H1 (cell line): ENCODE results near the gene MAP4K5. TPM values are rescaled to one million over a fixed set of nuclear protein-coding genes. Genes with fewer than 3 reads are reported as not detected.

ENCODE experiments used
- CTCF ChIA-PET: fragments of 300-600 bp; sonication (Branson Sonifier 250); formaldehyde crosslinking; loops from one replicate; lab custom pipeline; 2021; ENCODE audit not compliant: partially characterized antibody; lab: Charles Lee
- POLR2A ChIA-PET: fragments of 300-600 bp; sonication (Branson Sonifier 250); formaldehyde crosslinking; loops from one replicate; lab custom pipeline; 2021; ENCODE audit warnings: inconsistent platforms; ENCODE audit not compliant: partially characterized antibody; lab: Charles Lee
- DNase-seq, 2 experiments: peaks; one replicate each; pipeline versions ENCODE4 v3.0.0 to v3.0.0-alpha.2; 2010 to 2022; ENCODE audit warnings: low spot score in 2 of 2, low read depth in 1 of 2, mixed read lengths in 1 of 2
- FAIRE-seq: peaks from 2 replicates; lab custom pipeline; 2011; peaks lifted over from hg19 to GRCh38; lab: Jason Lieb, UNC
- H2AFZ ChIP-seq: 2 replicates; pipeline ENCODE4 v1.8.1; 2012; ENCODE audit warnings: low read length, inconsistent platforms
- H2AK5ac ChIP-seq: 2 replicates; pipeline ENCODE4 v1.6.1; 2013; ENCODE audit warnings: low read depth, low read length
- H2BK120ac ChIP-seq: replicated peaks from 2 replicates; pipeline ENCODE3; 2013; ENCODE audit warnings: low read depth, low read length, inconsistent platforms
- H2BK12ac ChIP-seq: 2 replicates; pipeline ENCODE4 v1.6.1; 2013; ENCODE audit warnings: low read depth, low read length
- H2BK15ac ChIP-seq: 2 replicates; pipeline ENCODE4 v1.6.1; 2013; ENCODE audit warnings: low read length
- H2BK20ac ChIP-seq: 2 replicates; pipeline ENCODE4 v1.6.1; 2013; ENCODE audit warnings: low read length
- H2BK5ac ChIP-seq: 2 replicates; pipeline ENCODE4 v1.6.1; 2013; ENCODE audit warnings: low read depth, low read length
- H3K14ac ChIP-seq: 2 replicates; pipeline ENCODE4 v1.6.1; 2013; ENCODE audit warnings: inconsistent platforms; ENCODE audit not compliant: insufficient read length
- H3K18ac ChIP-seq: 2 replicates; pipeline ENCODE4 v1.6.1; 2013; ENCODE audit warnings: low read length; ENCODE audit errors: extremely low read depth
- H3K23ac ChIP-seq: 2 replicates; pipeline ENCODE4 v1.6.1; 2013; ENCODE audit warnings: inconsistent platforms; ENCODE audit not compliant: insufficient read length
- H3K23me2 ChIP-seq: 2 replicates; pipeline ENCODE4 v1.6.1; 2013; ENCODE audit warnings: low read depth, low read length
- H3K27ac ChIP-seq: 2 replicates; pipeline ENCODE4 v1.6.1; 2011; ENCODE audit warnings: low read depth, low read length, inconsistent platforms
- H3K27me3 ChIP-seq, 4 experiments: replicated peaks in 1 of 4; 1 replicate in 1 of 4; 2 replicates in 3 of 4; pipeline versions ENCODE4 v1.6.1 to v1.8.1; 2011 to 2013; ENCODE audit warnings: low read length in 3 of 4, mild to moderate bottlenecking in 3 of 4, inconsistent platforms in 2 of 4, mixed read lengths in 2 of 4, moderate library complexity in 1 of 4; ENCODE audit not compliant: control insufficient read depth in 3 of 4, insufficient read depth in 3 of 4; ENCODE audit errors: extremely low read depth in 1 of 4
- H3K36me3 ChIP-seq, 4 experiments: 2 replicates each; pipeline versions ENCODE4 v1.6.1 to v1.8.1; 2011 to 2013; ENCODE audit warnings: mild to moderate bottlenecking in 4 of 4, low read length in 3 of 4, moderate library complexity in 2 of 4, control low read depth in 1 of 4, inconsistent platforms in 1 of 4; ENCODE audit not compliant: insufficient read depth in 4 of 4, control insufficient read depth in 2 of 4
- H3K4ac ChIP-seq: replicated peaks from 2 replicates; pipeline ENCODE3; 2013; ENCODE audit warnings: low read length, low read depth, mixed read lengths, inconsistent platforms; ENCODE audit not compliant: insufficient read length
- H3K4me1 ChIP-seq, 4 experiments: replicated peaks in 1 of 4; 1 replicate in 1 of 4; 2 replicates in 3 of 4; pipeline versions ENCODE4 v1.6.1 to v1.8.1; 2011 to 2013; ENCODE audit warnings: low read length in 3 of 4, inconsistent platforms in 2 of 4, mixed read lengths in 1 of 4; ENCODE audit not compliant: insufficient read depth in 4 of 4, control insufficient read depth in 3 of 4
- H3K4me2 ChIP-seq, 2 experiments: 2 replicates each; pipeline versions ENCODE4 v1.6.1 to v1.8.1; 2011 to 2013; ENCODE audit warnings: low read depth in 2 of 2, low read length in 2 of 2, control low read depth in 1 of 2, inconsistent platforms in 1 of 2, mild to moderate bottlenecking in 1 of 2; ENCODE audit not compliant: insufficient read depth in 1 of 2
- H3K4me3 ChIP-seq, 4 experiments: fragments of 200-600, 300-600 bp in 1 of 4; sonication (generic), shearing (Covaris generic), sonication (Bioruptor Twin) in 1 of 4; 2 replicates each; pipeline versions ENCODE4 v1.5.1 to v1.8.1; 2011 to 2016; ENCODE audit warnings: low read length in 4 of 4, low read depth in 3 of 4, control low read depth in 2 of 4, inconsistent platforms in 2 of 4, mild to moderate bottlenecking in 2 of 4, mixed read lengths in 1 of 4, moderate library complexity in 1 of 4; ENCODE audit not compliant: insufficient read depth in 2 of 4; ENCODE audit errors: extremely low read depth in 1 of 4
- H3K56ac ChIP-seq: replicated peaks from 2 replicates; pipeline ENCODE3; 2013; ENCODE audit warnings: low read depth, mild to moderate bottlenecking, mixed read lengths, low read length, inconsistent platforms; ENCODE audit not compliant: insufficient read length
- H3K79me1 ChIP-seq: 2 replicates; pipeline ENCODE4 v1.6.1; 2013; ENCODE audit warnings: low read depth, low read length, control low read depth
- H3K79me2 ChIP-seq, 2 experiments: 2 replicates each; pipeline versions ENCODE4 v1.6.1 to v1.8.1; 2012 to 2013; ENCODE audit warnings: low read length in 2 of 2, mild to moderate bottlenecking in 2 of 2, inconsistent platforms in 1 of 2; ENCODE audit not compliant: insufficient read depth in 2 of 2, control insufficient read depth in 1 of 2
- H3K9ac ChIP-seq, 4 experiments: replicated peaks in 1 of 4; 1 replicate in 1 of 4; 2 replicates in 3 of 4; pipeline versions ENCODE4 v1.6.1 to v1.8.1; 2011 to 2013; ENCODE audit warnings: low read depth in 3 of 4, low read length in 3 of 4, control low read depth in 2 of 4, mild to moderate bottlenecking in 2 of 4, moderate library complexity in 2 of 4, inconsistent platforms in 1 of 4; ENCODE audit errors: extremely low read depth in 1 of 4
- H3K9me3 ChIP-seq, 2 experiments: 2 replicates each; pipeline versions ENCODE4 v1.6.1 to v1.8.1; 2012 to 2013; ENCODE audit warnings: mild to moderate bottlenecking in 2 of 2, moderate library complexity in 2 of 2, control low read depth in 1 of 2, inconsistent platforms in 1 of 2, low read depth in 1 of 2, low read length in 1 of 2, mixed read lengths in 1 of 2; ENCODE audit not compliant: insufficient read depth in 2 of 2
- H4K20me1 ChIP-seq, 2 experiments: replicated peaks in 1 of 2; 2 replicates each; pipeline versions ENCODE3 to v1.8.1; 2011 to 2013; ENCODE audit warnings: inconsistent platforms in 2 of 2, low read length in 2 of 2, mild to moderate bottlenecking in 1 of 2; ENCODE audit not compliant: insufficient read depth in 2 of 2, control insufficient read depth in 1 of 2
- H4K5ac ChIP-seq: 2 replicates; pipeline ENCODE4 v1.6.1; 2013; ENCODE audit warnings: low read length, low read depth, mixed read lengths, inconsistent platforms; ENCODE audit not compliant: insufficient read length
- H4K8ac ChIP-seq: 2 replicates; pipeline ENCODE4 v1.8.0; 2013; ENCODE audit warnings: mild to moderate bottlenecking, moderate library complexity, low read length, inconsistent platforms; ENCODE audit not compliant: insufficient read depth; ENCODE audit errors: extremely low read depth
- H4K91ac ChIP-seq: replicated peaks from 2 replicates; pipeline ENCODE3; 2013; ENCODE audit warnings: low read length, mixed read lengths, inconsistent platforms; ENCODE audit not compliant: insufficient read length
- GTF2F1 ChIP-seq: IDR thresholded peaks from 2 replicates; pipeline ENCODE4 v1.6.1; 2012; ENCODE audit warnings: low read depth, low read length, improper control_type of control experiment, borderline replicate concordance
- PHF8 ChIP-seq: fragments of 200-600 bp; sonication (generic); conservative IDR thresholded peaks from 2 replicates; pipeline ENCODE4 v1.7.1; 2012; ENCODE audit warnings: low read depth, mild to moderate bottlenecking, inconsistent platforms, low read length, moderate library complexity
- SUZ12 ChIP-seq: fragments of 200-600 bp; sonication (generic); IDR thresholded peaks from 2 replicates; pipeline ENCODE4 v1.6.1; 2012; ENCODE audit warnings: mild to moderate bottlenecking, inconsistent platforms, low read length, moderate library complexity, mixed read lengths
- WGBS, 2 experiments: shearing (Covaris generic) in 1 of 2; methylation state at CpG; one replicate each; pipeline versions ENCODE4 v1.1.6 to v1.1.7; 2013 to 2015; ENCODE audit warnings: low lambda C conversion rate in 2 of 2, mixed read lengths in 2 of 2, inconsistent platforms in 1 of 2, low coverage in 1 of 2, missing lambda C conversion rate in 1 of 2; ENCODE audit not compliant: insufficient replicate concordance in 2 of 2, insufficient coverage in 1 of 2, insufficient read length in 1 of 2; ENCODE audit errors: extremely low coverage in 1 of 2, missing lambda C conversion rate in 1 of 2; 5-methylcytosine and 5-hydroxymethylcytosine counted together
- polyA plus RNA-seq, 7 experiments: library from polyadenylated mRNA; depleted of rRNA in 3 of 7; stranded (reverse) in 5 of 7; unstranded in 2 of 7; fragments of >200 nt in 5 of 7; fragments of 200-250 nt in 2 of 7; gene quantifications; 1 replicate in 5 of 7; 2 replicates in 1 of 7; 4 replicates in 1 of 7; pipeline versions ENCODE4 v1.2.1 to v1.2.3, GENCODE V29; 2011 to 2013; ENCODE audit warnings: missing spikeins in 2 of 7, mixed read lengths in 2 of 7
- total RNA-seq: library from RNA; stranded (reverse); fragmentation: NEBNext Ultra II Directional; extraction: Animal tissue kit (Norgen Biotek cat#: 25700); gene quantifications from 2 replicates; pipeline ENCODE4 v1.2.1, GENCODE V29; 2021

MAP4K5 gene
- total and polyA plus RNA-seq, 2 of the 8 experiments (the other 6 are each of a cell fraction or from before 2014, with no cell fraction given): 7.6 to 34.5 TPM

GRCh38 chr14:50397390-50398188 lies 134.8 kb downstream of the MAP4K5 start:
- Histone ChIP-seq H2BK120ac (no peak overlapping the region), H3K36me3 (no peaks in the 10 kb centered on the region), H2BK20ac (no peak overlapping the region), H3K18ac (peak overlapping the region; percentile 76), H4K5ac (no peak overlapping the region), H3K4me3 (peak overlapping the region; percentile 60 to 75 (median 70); a peak in 7 of 8 replicates), H2BK5ac (no peak overlapping the region), H3K27me3 (peaks cover 0 to 14% (median 9%) of the 10 kb centered on the region in 4 experiments; a peak in 4 of 7 replicates), H3K4me1 (peaks cover 4 to 12% (median 7%) of the 10 kb centered on the region in 4 experiments; a peak in 6 of 7 replicates), H3K9me3 (no peaks in the 10 kb centered on the region), H4K8ac (0 out of 2 replicates have a peak overlapping the region, but pooled peaks have one; percentile 36), H3K14ac (no peak overlapping the region), H3K56ac (no peak overlapping the region), H3K79me1 (no peaks in the 10 kb centered on the region), H2BK12ac (0 out of 2 replicates have a peak overlapping the region, but pooled peaks have one; percentile 68), H2BK15ac (peak overlapping the region; percentile 48; the same call in 1 of the 2 replicates), H2AK5ac (no peak overlapping the region), H3K23ac (no peak overlapping the region), H2AFZ (peak overlapping the region; percentile 97), H3K23me2 (peaks cover 11% of the 10 kb centered on the region), H3K4ac (no peak overlapping the region), H3K4me2 (peak overlapping the region; percentile 84 to 98), H4K20me1 (no peaks in the 10 kb centered on the region), H3K79me2 (no peaks in the 10 kb centered on the region), H4K91ac (no peak overlapping the region), H3K27ac (no peak overlapping the region), H3K9ac (peak overlapping the region in 3 of 4 experiments; percentile 9 to 64 (median 46); a peak in 3 of 7 replicates)
- TF ChIP-seq PHF8 (no peak), GTF2F1 (no peak), SUZ12 (peak; percentile 3; the same call in 1 of the 2 replicates)
- ChIA-PET CTCF (interaction anchor here (0.7 to 1.3 kb wide), 4 partner anchors 54 to 376 kb away, joined by 3 to 5 read pairs (median 3); no protein-coding TSS in a partner anchor), POLR2A (interaction anchor here (0.6 to 3.2 kb wide), 4 partner anchors 15 to 272 kb away, joined by 3 to 10 read pairs (median 8); partner anchors contain the start of genes DMAC2L, L2HGDH, MAP4K5 and SAV1)
- DNase-seq: no peak
- WGBS, 2 experiments: 54% methylated on average over 9 of the region's 9 CpGs; no CpG with 5 or more reads in 1 of the 2 experiments
- FAIRE-seq: no peak
